T-cell (primary cell): Measurements from ENCODE around the gene SPRED3. TPM values are rescaled to one million over a fixed set of nuclear protein-coding genes. Genes with fewer than 3 reads are reported as not detected.
"Not testable (repeated sequence)": the region's sequence is repeated elsewhere in the genome, so short reads cannot be mapped to it uniquely, and the experiment has no call there.

Source experiments
- ATAC-seq, 4 experiments: fragments of 200-7000 bp in 3 of 4; fragments of 150-1000 bp in 1 of 4; cut with Tn5 transposase; replicated peaks in 1 of 4; 1 replicate in 3 of 4; 2 replicates in 1 of 4; pipeline ENCODE4 v1.10.0; 2021; ENCODE audit warnings: moderate library complexity in 3 of 4, mild to moderate bottlenecking in 2 of 4, moderate number of reproducible peaks in 1 of 4
- CTCF ChIA-PET, 2 donors: fragments of 300-600 bp; sonication (Branson Sonifier 250); formaldehyde crosslinking; loops; one replicate each; lab custom pipeline; 2022; ENCODE audit warnings: antibody characterized with exemption in 2 of 2; lab: Charles Lee
- POLR2A ChIA-PET, 2 donors: fragments of 300-600 bp; sonication (Branson Sonifier 250); formaldehyde crosslinking; loops; one replicate each; lab custom pipeline; 2022; ENCODE audit warnings: antibody characterized with exemption in 2 of 2; lab: Charles Lee
- DNase-seq, 35 experiments: peaks; one replicate each; pipeline versions ENCODE4 v3.0.0 to v3.0.0-alpha.2; 2013 to 2023
- H3K27ac ChIP-seq: one replicate; pipeline ENCODE4 v1.5.1; 2013; ENCODE audit warnings: low read length
- H3K27me3 ChIP-seq, 2 experiments: replicated peaks in 1 of 2; 1 replicate in 1 of 2; 2 replicates in 1 of 2; pipeline versions ENCODE4 v1.6.1 to v1.7.0; 2013; ENCODE audit warnings: low read length in 1 of 2, mixed read lengths in 1 of 2; ENCODE audit not compliant: control insufficient read depth in 2 of 2, insufficient read depth in 2 of 2; ENCODE audit errors: extremely low read depth in 1 of 2
- H3K36me3 ChIP-seq, 2 donors: 1 replicate in 1 of 2; 2 replicates in 1 of 2; pipeline versions ENCODE4 v1.6.1 to v1.7.0; 2013; ENCODE audit warnings: low read length in 1 of 2; ENCODE audit not compliant: control insufficient read depth in 2 of 2, insufficient read depth in 1 of 2; ENCODE audit errors: extremely low read depth in 1 of 2
- H3K4me1 ChIP-seq, 2 experiments: 1 replicate in 1 of 2; 2 replicates in 1 of 2; pipeline versions ENCODE4 v1.6.1 to v1.7.0; 2013; ENCODE audit warnings: low read length in 2 of 2, mixed read lengths in 1 of 2; ENCODE audit not compliant: insufficient read depth in 2 of 2, control insufficient read depth in 1 of 2; ENCODE audit errors: extremely low read depth in 1 of 2
- H3K4me3 ChIP-seq, 2 donors: 1 replicate in 1 of 2; 2 replicates in 1 of 2; pipeline versions ENCODE4 v1.5.1 to v1.7.0; 2013; ENCODE audit warnings: mild to moderate bottlenecking in 2 of 2, low read length in 1 of 2, moderate library complexity in 1 of 2; ENCODE audit not compliant: control insufficient read depth in 1 of 2; ENCODE audit errors: extremely low read depth in 1 of 2
- H3K9me3 ChIP-seq: 2 replicates; pipeline ENCODE4 v1.7.0; 2013
- H3K27ac Mint-ChIP-seq, 2 donors: one replicate each; pipeline ENCODE4 v1.8.0; 2020 to 2021; ENCODE audit warnings: mild to moderate bottlenecking in 2 of 2, mixed read lengths in 2 of 2
- H3K27me3 Mint-ChIP-seq, 2 donors: one replicate each; pipeline ENCODE4 v1.8.0; 2021 to 2022; ENCODE audit warnings: mixed read lengths in 2 of 2
- H3K36me3 Mint-ChIP-seq: one replicate; pipeline ENCODE4 v1.8.0; 2021; ENCODE audit warnings: mixed read lengths
- H3K4me1 Mint-ChIP-seq, 3 donors: one replicate each; pipeline ENCODE4 v1.8.0; 2020 to 2022; ENCODE audit warnings: mixed read lengths in 3 of 3, mild to moderate bottlenecking in 1 of 3
- H3K4me3 Mint-ChIP-seq, 3 donors: one replicate each; pipeline ENCODE4 v1.8.0; 2020 to 2022; ENCODE audit warnings: mild to moderate bottlenecking in 3 of 3, mixed read lengths in 3 of 3, moderate library complexity in 3 of 3
- H3K9me3 Mint-ChIP-seq, 3 donors: one replicate each; pipeline ENCODE4 v1.8.0; 2020 to 2022; ENCODE audit warnings: mixed read lengths in 3 of 3
- WGBS: methylation state at CpG from one replicate; pipeline ENCODE4 v1.1.5; 2013; ENCODE audit warnings: missing lambda C conversion rate; ENCODE audit not compliant: insufficient coverage; 5-methylcytosine and 5-hydroxymethylcytosine counted together
- total RNA-seq, 35 experiments: library from RNA in 6 of 35; stranded (reverse) in 6 of 35; fragments of 120-200 nt in 1 of 35; gene quantifications; one replicate each; pipeline versions ENCODE4 v1.2.1 to v1.2.4 and lab custom pipeline; 2013 to 2026

The SPRED3 gene
- total RNA-seq, 5 donors from 2014 or later (not counting 1 experiment from before 2014, with no cell fraction given): 0.93 to 2.9 (median 2.1) TPM

GRCh38 chr19:38360839-38361631 lies 27.5 kb upstream of the SPRED3 start:
- Histone ChIP-seq H3K4me3 (peak overlapping the region; percentile 52 to 63), H3K27me3 (peaks cover 0 to 58% of the 10 kb centered on the region in 2 experiments), H3K27ac (no peak overlapping the region), H3K4me1 (peaks cover 6 to 23% of the 10 kb centered on the region in 2 experiments), H3K9me3 (no peaks in the 10 kb centered on the region), H3K36me3 (no peaks in the 10 kb centered on the region)
- Mint-ChIP-seq H3K27ac (no peak overlapping the region), H3K27me3 (peaks cover 9 to 14% of the 10 kb centered on the region in 2 donors), H3K4me3 (peak overlapping the region; percentile 80 to 82 (median 81)), H3K9me3 (no peaks in the 10 kb centered on the region), H3K4me1 (peaks cover 7 to 17% (median 14%) of the 10 kb centered on the region in 3 donors), H3K36me3 (no peaks in the 10 kb centered on the region)
- WGBS: 24% methylated on average over 23 of the region's 23 CpGs
- ATAC-seq: no peak
- ChIA-PET CTCF (interaction anchor here (0.6 kb wide), 2 partner anchors 438 to 747 kb away, joined by 3 read pairs; no protein-coding TSS in a partner anchor), POLR2A (no interaction called here)
- DNase-seq: no peak

GRCh38 chr19:38361633-38362075 lies 26.8 kb upstream of the SPRED3 start:
- H3K27me3 ChIP-seq: peaks cover 0 to 60% of the 10 kb centered on the region in 2 experiments
- Mint-ChIP-seq H3K4me3 (peak overlapping the region; percentile 80 to 82 (median 81)), H3K9me3 (no peaks in the 10 kb centered on the region), H3K4me1 (peaks cover 7 to 17% (median 14%) of the 10 kb centered on the region in 3 donors), H3K36me3 (no peaks in the 10 kb centered on the region), H3K27ac (no peak overlapping the region), H3K27me3 (peaks cover 12 to 19% of the 10 kb centered on the region in 2 donors)
- POLR2A ChIA-PET: no interaction called here
- H3K4me1 ChIP-seq: peaks cover 6 to 23% of the 10 kb centered on the region in 2 experiments
- no peaks in the 10 kb centered on the region for H3K9me3 ChIP-seq
- H3K36me3 ChIP-seq: no peaks in the 10 kb centered on the region
- H3K4me3 ChIP-seq: peak overlapping the region; percentile 52 to 63
- CTCF ChIA-PET: interaction anchor here (0.6 kb wide), 2 partner anchors 438 to 920 kb away, joined by 3 read pairs; no protein-coding TSS in a partner anchor
- ATAC-seq: peak; percentile 64 to 81 (median 74)
- DNase-seq: peak in 28 of 35 experiments; percentile 8 to 66 (median 32)
- no peak overlapping the region for H3K27ac ChIP-seq
- under 1% methylated on average over 34 of the region's 37 CpGs for WGBS

GRCh38 chr19:38362076-38362945 lies 26.2 kb upstream of the SPRED3 start:
- H3K27me3 ChIP-seq: peaks cover 0 to 63% of the 10 kb centered on the region in 2 experiments
- H3K27me3 Mint-ChIP-seq: peaks cover 12 to 19% of the 10 kb centered on the region in 2 donors
- H3K27ac Mint-ChIP-seq: no peak overlapping the region
- H3K4me1 ChIP-seq: peaks cover 6 to 23% of the 10 kb centered on the region in 2 experiments
- H3K4me3 ChIP-seq: peak overlapping the region; percentile 63 to 80
- H3K27ac ChIP-seq: no peak overlapping the region
- no peaks in the 10 kb centered on the region for H3K36me3 Mint-ChIP-seq
- no peaks in the 10 kb centered on the region for H3K9me3 Mint-ChIP-seq
- peaks cover 7 to 17% (median 14%) of the 10 kb centered on the region in 3 donors for H3K4me1 Mint-ChIP-seq
- ATAC-seq (peak; percentile 64 to 67 (median 65)), DNase-seq (peak in 29 of 35 experiments; percentile 15 to 63 (median 38))
- ChIA-PET CTCF (interaction anchor here (0.6 kb wide), 2 partner anchors 437 to 921 kb away, joined by 3 read pairs; no protein-coding TSS in a partner anchor), POLR2A (no interaction called here)
- WGBS: 3% methylated on average over 60 of the region's 68 CpGs
- peak overlapping the region; percentile 80 to 82 (median 81) for H3K4me3 Mint-ChIP-seq
- H3K36me3 ChIP-seq: no peaks in the 10 kb centered on the region
- H3K9me3 ChIP-seq: no peaks in the 10 kb centered on the region

GRCh38 chr19:38362946-38363688 lies 25.4 kb upstream of the SPRED3 start:
- peaks cover 6 to 23% of the 10 kb centered on the region in 2 experiments for H3K4me1 ChIP-seq
- H3K27ac ChIP-seq, POLR2A ChIA-PET, H3K9me3 Mint-ChIP-seq, ATAC-seq, DNase-seq, H3K9me3 ChIP-seq, H3K36me3 ChIP-seq, H3K36me3 Mint-ChIP-seq, CTCF ChIA-PET, H3K27ac Mint-ChIP-seq: not testable (repeated sequence)
- WGBS: 70% methylated on average over 2 of the region's 16 CpGs
- H3K4me3 Mint-ChIP-seq: peak overlapping the region; percentile 39 to 80 (median 57)
- H3K4me1 Mint-ChIP-seq: peaks cover 7 to 17% (median 14%) of the 10 kb centered on the region in 3 donors
- H3K4me3 ChIP-seq: peak overlapping the region; percentile 63 to 80
- peaks cover 0 to 71% of the 10 kb centered on the region in 2 experiments for H3K27me3 ChIP-seq
- peaks cover 12 to 25% of the 10 kb centered on the region in 2 donors for H3K27me3 Mint-ChIP-seq

- Mint-ChIP-seq H3K27ac (no peak overlapping the region), H3K9me3 (no peaks in the 10 kb centered on the region), H3K36me3 (no peaks in the 10 kb centered on the region), H3K27me3 (peaks cover 14 to 19% of the 10 kb centered on the region in 2 donors), H3K4me3 (no peak overlapping the region), H3K4me1 (peaks cover 0 to 6% (median 0%) of the 10 kb centered on the region in 3 donors)
- CTCF ChIA-PET: no interaction called here
- H3K9me3 ChIP-seq: no peaks in the 10 kb centered on the region
- WGBS: 89% methylated on average over 12 of the region's 12 CpGs
- POLR2A ChIA-PET: interaction anchor here in 1 of 2 donors (0.5 kb wide), 1 partner anchor 1403 kb away, joined by 3 read pairs; no protein-coding TSS in a partner anchor
- ATAC-seq (no peak), DNase-seq (no peak)
- peaks cover 4 to 13% of the 10 kb centered on the region in 2 experiments for H3K4me1 ChIP-seq
- H3K27ac ChIP-seq: no peak overlapping the region
- no peak overlapping the region for H3K4me3 ChIP-seq
- peaks cover 0 to 54% of the 10 kb centered on the region in 2 experiments for H3K27me3 ChIP-seq
- H3K36me3 ChIP-seq: no peaks in the 10 kb centered on the region
These were observed 21.5 kb upstream of the SPRED3 start for GRCh38 chr19:38367041-38367440.
